Stomach (tissue), 9 donors: Measurements from ENCODE around the gene PCP2. TPM values are rescaled to one million over a fixed set of nuclear protein-coding genes. Genes with fewer than 3 reads are reported as not detected.

ENCODE experiments used
- DNase-seq, 2 donors: peaks; one replicate each; pipeline versions ENCODE4 v3.0.0 to v3.0.0-alpha.2; 2013 to 2019
- H3K27ac ChIP-seq, 5 donors: fragments of 200-600 bp in 4 of 5; sonication (generic) in 4 of 5; one replicate each; pipeline ENCODE4 v1.5.1; 2013 to 2019; ENCODE audit warnings: mild to moderate bottlenecking in 1 of 5, moderate library complexity in 1 of 5
- H3K27me3 ChIP-seq, 3 donors: fragments of 200-600 bp; sonication (generic); one replicate each; pipeline ENCODE4 v1.5.1; 2017 to 2019; ENCODE audit warnings: mixed run types in 1 of 3
- H3K36me3 ChIP-seq, 4 donors: fragments of 200-600 bp; sonication (generic); 1 replicate in 3 of 4; 2 replicates in 1 of 4; pipeline ENCODE4 v1.5.1; 2016 to 2019
- H3K4me1 ChIP-seq, 4 donors: fragments of 200-600 bp; sonication (generic); one replicate each; pipeline ENCODE4 v1.5.1; 2016 to 2019
- H3K4me3 ChIP-seq, 4 donors: fragments of 200-600 bp; sonication (generic) in 3 of 4; one replicate each; pipeline ENCODE4 v1.5.1; 2016 to 2019; ENCODE audit warnings: mild to moderate bottlenecking in 1 of 4
- H3K9me3 ChIP-seq, 4 donors: fragments of 200-600 bp; sonication (generic); one replicate each; pipeline ENCODE4 v1.5.1; 2016 to 2019
- EP300 ChIP-seq: sonication (generic); formaldehyde crosslinking; IDR thresholded peaks from one replicate; pipeline ENCODE4 v1.6.1; 2017; ENCODE audit warnings: antibody characterized with exemption
- POLR2A ChIP-seq, 4 donors: fragments of 450-650 bp; IDR thresholded peaks; one replicate each; pipeline ENCODE4 v1.6.1; 2016; ENCODE audit warnings: antibody characterized with exemption in 4 of 4, control low read depth in 2 of 4, mild to moderate bottlenecking in 1 of 4, moderate library complexity in 1 of 4
- POLR2AphosphoS5 ChIP-seq, 3 donors: sonication (generic); formaldehyde crosslinking; IDR thresholded peaks; one replicate each; pipeline ENCODE4 v1.6.1; 2016; ENCODE audit warnings: antibody characterized with exemption in 3 of 3
- WGBS, 5 donors: extraction: QIAGEN DNeasy Blood & Tissue Kit in 3 of 5; methylation state at CpG; one replicate each; pipeline versions ENCODE4 v1.1.5 to v1.1.7; 2013 to 2018; 5-methylcytosine and 5-hydroxymethylcytosine counted together
- intact Hi-C: fragments of 100-400 bp; cut with DNase I; formaldehyde crosslinking; loops from one replicate; pipeline ENCODE4 v1.15.1; 2023; ENCODE audit warnings: low total_unique reads
- polyA plus RNA-seq, 3 donors: library from polyadenylated mRNA; stranded (reverse); fragments of 200-250 nt; gene quantifications; one replicate each; pipeline ENCODE4 v1.2.3, GENCODE V29; 2013
- total RNA-seq, 5 donors: library from RNA; depleted of rRNA; stranded (reverse); fragments of >200 nt; gene quantifications; one replicate each; pipeline versions ENCODE4 v1.1.0 to v1.2.3, GENCODE V29; 2014 to 2016
- TF ChIP-seq, protein P1 (sequence below), 7 experiments: fragments of 450-650 bp in 4 of 7; fragments of 200-600 bp in 3 of 7; sonication (generic) in 3 of 7; IDR thresholded peaks; one replicate each; pipeline ENCODE4 v1.5.1; 2016 to 2019; ENCODE audit warnings: antibody characterized with exemption in 7 of 7, control low read depth in 2 of 7, mild to moderate bottlenecking in 1 of 7
- donor health status: healthy with polysubstance abuse.
- donor health status: Bipolar disorder and iron deficiency.
- donor health status: healthy.

The PCP2 gene
- total and polyA plus RNA-seq, 8 donors: 2.7 to 9.3 (median 4.0) TPM; not detected in 4

DNA sequence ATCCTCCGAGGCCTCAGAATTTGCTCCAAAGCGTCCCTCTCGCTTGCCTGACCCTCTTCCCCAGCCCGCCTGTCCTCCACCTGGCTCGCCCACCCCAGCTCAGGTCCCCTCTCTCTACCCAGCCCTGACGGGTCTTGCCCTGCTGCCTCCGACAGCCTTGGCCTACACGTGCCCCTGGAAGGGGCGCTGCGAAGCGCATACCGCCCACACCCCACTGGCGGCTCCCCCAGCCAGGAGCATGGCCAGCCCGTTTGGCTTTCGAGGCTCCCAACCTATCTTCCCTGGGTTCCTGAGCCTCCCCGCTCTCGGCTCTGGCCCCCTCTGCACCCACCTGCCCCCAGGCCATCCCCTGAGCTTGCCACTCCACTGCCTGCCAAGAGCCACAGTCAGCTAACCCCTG lies 8.7 kb downstream of the PCP2 start:
- TF ChIP-seq, protein P1, sequence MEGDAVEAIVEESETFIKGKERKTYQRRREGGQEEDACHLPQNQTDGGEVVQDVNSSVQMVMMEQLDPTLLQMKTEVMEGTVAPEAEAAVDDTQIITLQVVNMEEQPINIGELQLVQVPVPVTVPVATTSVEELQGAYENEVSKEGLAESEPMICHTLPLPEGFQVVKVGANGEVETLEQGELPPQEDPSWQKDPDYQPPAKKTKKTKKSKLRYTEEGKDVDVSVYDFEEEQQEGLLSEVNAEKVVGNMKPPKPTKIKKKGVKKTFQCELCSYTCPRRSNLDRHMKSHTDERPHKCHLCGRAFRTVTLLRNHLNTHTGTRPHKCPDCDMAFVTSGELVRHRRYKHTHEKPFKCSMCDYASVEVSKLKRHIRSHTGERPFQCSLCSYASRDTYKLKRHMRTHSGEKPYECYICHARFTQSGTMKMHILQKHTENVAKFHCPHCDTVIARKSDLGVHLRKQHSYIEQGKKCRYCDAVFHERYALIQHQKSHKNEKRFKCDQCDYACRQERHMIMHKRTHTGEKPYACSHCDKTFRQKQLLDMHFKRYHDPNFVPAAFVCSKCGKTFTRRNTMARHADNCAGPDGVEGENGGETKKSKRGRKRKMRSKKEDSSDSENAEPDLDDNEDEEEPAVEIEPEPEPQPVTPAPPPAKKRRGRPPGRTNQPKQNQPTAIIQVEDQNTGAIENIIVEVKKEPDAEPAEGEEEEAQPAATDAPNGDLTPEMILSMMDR (IDR thresholded peaks at IDR 0.05): no peak
- TF ChIP-seq POLR2AphosphoS5 (IDR thresholded peaks at IDR 0.05) (no peak), EP300 (no peak), POLR2A (IDR thresholded peaks at IDR 0.05) (no peak)
- peaks cover 50 to 81% (median 75%) of the 10 kb centered on the region in 4 donors for H3K36me3 ChIP-seq
- DNase-seq: no peak
- peaks cover 11 to 38% (median 35%) of the 10 kb centered on the region in 4 donors for H3K4me1 ChIP-seq
- H3K27ac ChIP-seq: no peak overlapping the region
- no peaks in the 10 kb centered on the region for H3K27me3 ChIP-seq
- WGBS, 5 donors: 92 to 97% (median 93%) methylated on average over 15 to 17 of the region's 17 CpGs
- H3K9me3 ChIP-seq: no peaks in the 10 kb centered on the region
- H3K4me3 ChIP-seq: no peak overlapping the region
- intact Hi-C loops: no loop called here

DNA sequence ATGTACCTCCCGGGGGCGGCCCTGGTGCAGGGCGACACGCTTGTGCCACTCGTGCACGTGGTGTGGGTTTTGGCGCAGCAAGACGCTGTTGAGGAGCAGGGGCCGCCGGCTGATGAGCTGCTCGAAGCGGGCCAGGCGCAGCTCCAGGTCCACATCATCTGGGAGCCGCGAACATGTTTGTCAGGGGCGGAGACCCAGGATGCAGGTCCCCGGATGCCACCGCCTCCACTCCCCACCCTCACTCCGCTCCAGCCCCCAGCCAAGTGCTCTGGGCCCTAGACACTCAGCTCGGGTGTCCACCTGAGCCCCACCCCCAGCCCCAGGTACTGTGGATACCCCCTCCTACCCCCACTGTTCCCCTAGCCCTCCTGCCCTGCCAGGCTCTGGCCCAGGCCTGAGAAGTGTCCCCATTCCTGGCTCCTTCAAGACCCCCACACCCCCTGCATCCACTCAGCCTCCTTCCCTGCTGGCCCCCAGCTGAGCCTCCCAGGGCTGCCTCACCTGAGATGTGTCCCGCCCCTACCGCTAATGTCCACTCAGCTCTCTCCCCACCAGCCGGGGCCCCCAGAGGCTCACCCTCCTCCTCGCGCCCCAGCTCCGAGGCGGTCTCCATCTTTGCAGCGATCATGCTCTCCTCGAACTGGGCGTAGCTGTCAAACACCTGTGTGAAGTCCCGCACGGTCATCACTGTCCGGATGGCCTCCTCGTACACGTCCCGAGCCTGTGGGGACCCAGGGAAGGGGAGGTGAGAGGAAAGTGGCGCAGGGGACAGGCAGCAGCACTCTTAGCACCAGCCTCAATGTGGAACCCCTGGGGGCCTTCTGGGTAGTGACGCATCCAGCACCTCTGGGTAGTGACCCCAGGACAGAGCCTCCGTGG lies 9.6 kb downstream of the PCP2 start:
- intact Hi-C loops: no loop called here
- Histone ChIP-seq H3K4me1 (peaks cover 10 to 47% (median 43%) of the 10 kb centered on the region in 4 donors), H3K27me3 (no peaks in the 10 kb centered on the region), H3K9me3 (no peaks in the 10 kb centered on the region), H3K27ac (no peak overlapping the region), H3K4me3 (no peak overlapping the region), H3K36me3 (peaks cover 50 to 90% (median 84%) of the 10 kb centered on the region in 4 donors)
- DNase-seq: no peak
- WGBS, 5 donors: 92 to 96% (median 93%) methylated on average over 22 to 39 of the region's 39 CpGs
- TF ChIP-seq POLR2AphosphoS5 (IDR thresholded peaks at IDR 0.05): no peak
- no peak for TF ChIP-seq EP300
- TF ChIP-seq, protein P1 (IDR thresholded peaks at IDR 0.05): no peak

DNA sequence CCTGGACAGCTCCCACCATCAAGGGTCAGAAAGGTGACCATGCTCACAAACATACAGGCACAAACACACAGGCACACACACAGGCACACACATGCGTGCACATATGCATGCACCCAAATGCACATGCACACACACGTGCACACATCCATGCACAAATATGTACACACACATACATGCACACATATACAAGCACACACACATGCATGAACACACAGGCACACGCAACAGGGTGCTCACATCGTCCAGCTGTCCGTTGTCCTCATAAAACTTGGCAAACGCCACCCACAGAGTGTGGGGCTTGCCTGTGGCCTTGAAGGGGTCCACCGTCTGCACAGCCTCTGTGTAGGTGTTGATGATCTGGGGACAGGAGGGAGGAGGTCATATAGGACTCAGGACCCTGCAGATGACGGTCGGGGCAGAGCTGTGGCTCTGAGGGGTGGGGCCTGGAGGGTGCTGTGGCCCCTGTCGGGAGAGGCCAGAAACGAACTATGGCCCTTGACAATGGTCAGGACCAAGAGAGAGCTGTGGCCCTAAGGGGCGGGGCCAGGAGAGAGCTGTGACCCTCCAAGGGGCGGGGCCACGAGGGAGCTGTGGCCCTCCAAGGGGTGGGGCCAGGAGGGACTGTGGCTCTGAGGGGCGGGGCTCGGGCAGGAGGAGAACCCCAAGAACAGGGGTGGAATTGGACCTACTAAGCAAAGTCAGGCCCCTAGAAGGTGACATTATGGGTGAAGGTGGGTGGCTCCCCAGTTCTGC lies 10.4 kb downstream of the PCP2 start:
- H3K36me3 ChIP-seq: peaks cover 50 to 98% (median 90%) of the 10 kb centered on the region in 4 donors
- WGBS, 5 donors: 82 to 86% (median 84%) methylated on average over 15 to 16 of the region's 16 CpGs
- H3K9me3 ChIP-seq: no peaks in the 10 kb centered on the region
- no peaks in the 10 kb centered on the region for H3K27me3 ChIP-seq
- no peak overlapping the region for H3K4me3 ChIP-seq
- H3K27ac ChIP-seq: no peak overlapping the region
- intact Hi-C loops: no loop called here
- H3K4me1 ChIP-seq: peaks cover 8 to 46% (median 43%) of the 10 kb centered on the region in 4 donors
- TF ChIP-seq POLR2A (IDR thresholded peaks at IDR 0.05) (no peak), EP300 (no peak), POLR2AphosphoS5 (IDR thresholded peaks at IDR 0.05) (no peak)
- TF ChIP-seq, protein P1 (IDR thresholded peaks at IDR 0.05): no peak
- no peak for DNase-seq
